ENCODE measurements around the gene BUD31. TPM values are rescaled to one million over a fixed set of nuclear protein-coding genes. Genes with fewer than 3 reads are reported as not detected.
"Not testable (repeated sequence)": the region's sequence is repeated elsewhere in the genome, so short reads cannot be mapped to it uniquely, and the experiment has no call there.

Gene BUD31
- 82.7 and 94.0 TPM in 2 replicates for total RNA-seq

- peak; percentile 85 for DNase-seq (ENCODE audit: extremely low read depth, low read depth, low spot score)
Observed at GRCh38 chr7:99408379-99409191, at the start of gene BUD31, which contains the start of gene PDAP1. BUD31 (plus strand) TSS chr7:99408969; CDS start chr7:99411093, 2,124 bp downstream. PDAP1 (minus strand) TSS chr7:99408597; CDS start chr7:99408548, 49 bp downstream.

GRCh38 chr7:99359465-99360154, 49.2 kb upstream of the BUD31 start:
- no peak for DNase-seq (ENCODE audit: extremely low read depth, low read depth, low spot score)

- no peak for DNase-seq (ENCODE audit: extremely low read depth, low read depth, low spot score)
Observed at GRCh38 chr7:99362801-99363200, 46.0 kb upstream of the BUD31 start.

- no peak for DNase-seq (ENCODE audit: extremely low read depth, low read depth, low spot score)
Observed at GRCh38 chr7:99363286-99363685, 45.5 kb upstream of the BUD31 start.

- DNase-seq (ENCODE audit: extremely low read depth, low read depth, low spot score) = no peak
Observed at GRCh38 chr7:99365318-99366141, 43.2 kb upstream of the BUD31 start.

- DNase-seq (ENCODE audit: extremely low read depth, low read depth, low spot score) = no peak
Observed at GRCh38 chr7:99366646-99367045, 42.1 kb upstream of the BUD31 start.

- no peak for DNase-seq (ENCODE audit: extremely low read depth, low read depth, low spot score)
Observed at GRCh38 chr7:99368750-99369389, 39.9 kb upstream of the BUD31 start.

- no peak for DNase-seq (ENCODE audit: extremely low read depth, low read depth, low spot score)
Observed at GRCh38 chr7:99369767-99370391, 38.9 kb upstream of the BUD31 start.

GRCh38 chr7:99371376-99371920, 37.3 kb upstream of the BUD31 start:
- DNase-seq (ENCODE audit: extremely low read depth, low read depth, low spot score) = no peak

- DNase-seq (ENCODE audit: extremely low read depth, low read depth, low spot score) = no peak
Observed at GRCh38 chr7:99372275-99373090, 36.3 kb upstream of the BUD31 start.

- DNase-seq (ENCODE audit: extremely low read depth, low read depth, low spot score) = no peak
Observed at GRCh38 chr7:99373091-99374066, 35.4 kb upstream of the BUD31 start.

- no peak for DNase-seq (ENCODE audit: extremely low read depth, low read depth, low spot score)
Observed at GRCh38 chr7:99374111-99375064, 34.4 kb upstream of the BUD31 start, which contains the start of gene ARPC1B. ARPC1B (plus strand) TSS chr7:99374730; CDS start chr7:99385715, 10,985 bp downstream.

GRCh38 chr7:99375070-99375807, 33.5 kb upstream of the BUD31 start:
- DNase-seq (ENCODE audit: extremely low read depth, low read depth, low spot score) = no peak

GRCh38 chr7:99379043-99379577, 29.7 kb upstream of the BUD31 start:
- DNase-seq (ENCODE audit: extremely low read depth, low read depth, low spot score) = peak; percentile 89

GRCh38 chr7:99379693-99380031, 29.1 kb upstream of the BUD31 start:
- DNase-seq (ENCODE audit: extremely low read depth, low read depth, low spot score) = not testable (repeated sequence)

All from glomerular endothelial cell (primary cell).